ENCODE measurements around the gene ZNF664. TPM values are rescaled to one million over a fixed set of nuclear protein-coding genes. Genes with fewer than 3 reads are reported as not detected.

ZNF664 gene
- total RNA-seq, 2 donors from 2014 or later: 124 TPM

DNA sequence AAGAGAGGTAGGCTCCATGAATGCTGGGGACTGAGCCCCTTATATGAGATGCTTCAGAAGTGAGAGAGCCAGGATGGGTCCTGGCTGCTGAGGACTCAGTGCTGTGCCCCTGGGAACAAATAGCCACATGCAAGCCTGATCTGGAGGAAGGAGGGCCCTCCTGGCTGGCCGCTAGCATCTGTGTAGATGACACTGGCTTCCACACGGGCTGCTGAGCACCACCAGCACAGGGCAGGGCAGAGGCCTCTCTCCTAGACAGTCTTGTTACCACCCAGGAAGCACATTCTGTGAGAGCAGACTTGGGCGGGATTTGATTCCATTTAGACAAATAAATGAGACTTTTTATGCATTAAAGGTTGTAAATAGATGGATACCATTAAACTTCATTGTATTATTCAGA is 48.0 kb downstream of the ZNF664 start:
- H3K4me1 ChIP-seq: no peaks in the 10 kb centered on the region
- no peak overlapping the region for H3K27ac ChIP-seq
- H3K27me3 ChIP-seq: no peaks in the 10 kb centered on the region
- intact Hi-C loops (cut with DNase I): no loop called here
- H3K9ac ChIP-seq (ENCODE audit: low read depth in 2 of 2, low read length in 2 of 2): no peak overlapping the region
- no peaks in the 10 kb centered on the region for H3K9me3 ChIP-seq
- no peak for DNase-seq
- no peak overlapping the region for H3K4me3 ChIP-seq
- no peak for TF ChIP-seq CTCF (IDR thresholded peaks at IDR 0.05)
- no peaks in the 10 kb centered on the region for H3K36me3 ChIP-seq

DNA sequence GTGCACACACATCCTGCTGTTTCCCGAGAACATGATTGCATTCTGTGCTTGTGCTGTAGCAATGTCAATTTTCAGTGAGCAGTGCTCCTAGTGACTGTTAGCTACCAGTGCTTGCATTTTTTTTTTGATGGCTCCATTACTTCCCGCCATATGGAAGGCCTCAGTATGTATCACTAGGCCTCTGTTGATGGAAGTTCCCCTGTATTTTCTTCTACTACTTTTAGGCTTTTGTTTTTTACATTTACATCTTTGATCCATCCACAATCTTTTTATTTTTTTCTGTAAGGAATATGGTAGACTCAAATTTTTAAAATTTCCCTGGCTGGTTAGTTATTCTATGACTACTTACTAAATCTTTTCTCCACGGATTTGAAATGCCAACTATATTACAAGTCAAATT is 49.1 kb downstream of the ZNF664 start:
- H3K9me3 ChIP-seq: no peaks in the 10 kb centered on the region
- H3K4me1 ChIP-seq: no peaks in the 10 kb centered on the region
- no peak for TF ChIP-seq CTCF (IDR thresholded peaks at IDR 0.05)
- intact Hi-C loops (cut with DNase I): no loop called here
- H3K9ac ChIP-seq (ENCODE audit: low read depth in 2 of 2, low read length in 2 of 2): no peak overlapping the region
- no peak for DNase-seq
- H3K27ac ChIP-seq: no peak overlapping the region
- no peaks in the 10 kb centered on the region for H3K27me3 ChIP-seq
- no peaks in the 10 kb centered on the region for H3K36me3 ChIP-seq
- no peak overlapping the region for H3K4me3 ChIP-seq

GRCh38 chr12:124024263-124024678 is 51.3 kb downstream of the ZNF664 start:
- Histone ChIP-seq H3K27me3 (no peaks in the 10 kb centered on the region), H3K36me3 (no peaks in the 10 kb centered on the region), H3K4me1 (no peaks in the 10 kb centered on the region), H3K4me3 (no peak overlapping the region), H3K9ac (ENCODE audit: low read depth in 2 of 2, low read length in 2 of 2) (no peak overlapping the region), H3K27ac (no peak overlapping the region), H3K9me3 (no peaks in the 10 kb centered on the region)
- no peak for DNase-seq
- intact Hi-C loops (cut with DNase I): no loop called here
- TF ChIP-seq CTCF (IDR thresholded peaks at IDR 0.05): no peak

- Histone ChIP-seq H3K9ac (ENCODE audit: low read depth in 2 of 2, low read length in 2 of 2) (no peak overlapping the region), H3K4me1 (no peaks in the 10 kb centered on the region), H3K4me3 (no peak overlapping the region), H3K27ac (no peak overlapping the region), H3K9me3 (no peaks in the 10 kb centered on the region), H3K36me3 (no peaks in the 10 kb centered on the region), H3K27me3 (no peaks in the 10 kb centered on the region)
- no peak for TF ChIP-seq CTCF (IDR thresholded peaks at IDR 0.05)
- no peak for DNase-seq
- intact Hi-C loops (cut with DNase I): no loop called here
Observed at GRCh38 chr12:124024776-124025175, 51.8 kb downstream of the ZNF664 start.

DNA sequence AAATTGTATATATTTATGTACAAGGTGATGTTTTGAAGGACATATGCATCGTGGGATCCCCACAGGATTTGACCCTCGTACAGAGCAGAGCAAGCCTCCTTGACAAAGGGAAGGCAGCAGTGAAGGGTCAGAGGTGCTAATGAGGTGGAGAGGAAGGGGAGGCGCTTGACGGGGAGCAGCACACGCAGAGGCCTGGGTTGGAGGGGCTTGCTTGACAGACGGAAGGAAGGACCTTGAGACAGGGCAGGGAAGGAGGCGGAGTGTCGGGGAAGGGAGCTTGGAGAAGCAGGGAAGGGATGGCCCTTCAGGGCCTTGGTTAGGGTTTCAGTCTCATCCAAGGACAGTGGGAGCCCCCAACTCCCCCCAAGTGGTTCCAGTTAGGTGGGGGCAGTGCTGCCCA is 52.6 kb downstream of the ZNF664 start:
- Histone ChIP-seq H3K9ac (ENCODE audit: low read depth in 2 of 2, low read length in 2 of 2) (no peak overlapping the region), H3K27ac (no peak overlapping the region), H3K4me1 (no peaks in the 10 kb centered on the region), H3K36me3 (no peaks in the 10 kb centered on the region), H3K27me3 (no peaks in the 10 kb centered on the region), H3K9me3 (no peaks in the 10 kb centered on the region), H3K4me3 (no peak overlapping the region)
- intact Hi-C loops (cut with DNase I): no loop called here
- TF ChIP-seq CTCF (IDR thresholded peaks at IDR 0.05): no peak
- no peak for DNase-seq
